GM12878 (cell line): ENCODE results near the gene CPNE9.

ENCODE experiments used
- CHD2 ChIP-seq: IDR thresholded peaks from 2 replicates; pipeline ENCODE4 v1.6.1; 2011; ENCODE audit warnings: low read depth, low read length, improper control_type of control experiment, borderline replicate concordance
- JUNB ChIP-seq: IDR thresholded peaks from 2 replicates; pipeline ENCODE4 v1.6.1; 2016; ENCODE audit warnings: antibody characterized with exemption, mild to moderate bottlenecking
- ZNF274 ChIP-seq: IDR thresholded peaks from one replicate; pipeline ENCODE4 v1.8.0; 2011; ENCODE audit not compliant: insufficient read length, insufficient read depth
- TF ChIP-seq, protein P1 (sequence below), 3 experiments: IDR thresholded peaks in 2 of 3; conservative IDR thresholded peaks in 1 of 3; 2 replicates each; pipeline ENCODE4 v1.5.1; 2011; ENCODE audit warnings: low read depth in 3 of 3, low read length in 3 of 3, mild to moderate bottlenecking in 3 of 3, control low read depth in 2 of 3, moderate library complexity in 2 of 3, inconsistent platforms in 1 of 3, mixed read lengths in 1 of 3; ENCODE audit not compliant: control insufficient read depth in 2 of 3, insufficient read depth in 1 of 3; ENCODE audit errors: extremely low read depth in 1 of 3
- TF ChIP-seq, protein P2 (sequence below): fragments of 450-650 bp; IDR thresholded peaks from 2 replicates; pipeline ENCODE4 v1.6.1; 2017; ENCODE audit warnings: antibody characterized with exemption, mild to moderate bottlenecking, moderate library complexity
- TF ChIP-seq, protein P3 (sequence below): IDR thresholded peaks from 2 replicates; pipeline ENCODE4 v1.6.1; 2012; ENCODE audit warnings: low read depth, low read length, improper control_type of control experiment
- TF ChIP-seq, protein P4 (sequence below): fragments of 450-650 bp; IDR thresholded peaks from 2 replicates; pipeline ENCODE4 v1.6.1; 2014; ENCODE audit warnings: mild to moderate bottlenecking

DNA sequence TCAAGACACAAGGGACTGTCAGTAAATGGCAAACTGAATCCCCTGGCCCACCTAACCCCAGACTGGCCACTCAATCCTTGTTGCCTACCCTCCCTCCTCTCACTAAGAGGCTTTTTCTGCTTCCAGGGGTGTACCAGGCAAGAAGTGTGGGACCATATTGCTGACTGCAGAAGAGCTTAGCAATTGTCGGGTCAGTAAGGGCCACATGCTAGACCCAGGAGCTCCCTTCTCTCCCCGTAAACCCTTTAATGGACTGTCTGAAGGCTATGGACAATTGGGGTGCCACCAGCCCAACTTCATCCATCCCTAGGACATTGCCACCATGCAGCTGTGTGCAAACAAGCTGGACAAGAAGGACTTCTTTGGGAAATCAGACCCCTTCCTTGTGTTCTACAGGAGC is 8.8 kb downstream of the CPNE9 start:
- TF ChIP-seq, protein P1, sequence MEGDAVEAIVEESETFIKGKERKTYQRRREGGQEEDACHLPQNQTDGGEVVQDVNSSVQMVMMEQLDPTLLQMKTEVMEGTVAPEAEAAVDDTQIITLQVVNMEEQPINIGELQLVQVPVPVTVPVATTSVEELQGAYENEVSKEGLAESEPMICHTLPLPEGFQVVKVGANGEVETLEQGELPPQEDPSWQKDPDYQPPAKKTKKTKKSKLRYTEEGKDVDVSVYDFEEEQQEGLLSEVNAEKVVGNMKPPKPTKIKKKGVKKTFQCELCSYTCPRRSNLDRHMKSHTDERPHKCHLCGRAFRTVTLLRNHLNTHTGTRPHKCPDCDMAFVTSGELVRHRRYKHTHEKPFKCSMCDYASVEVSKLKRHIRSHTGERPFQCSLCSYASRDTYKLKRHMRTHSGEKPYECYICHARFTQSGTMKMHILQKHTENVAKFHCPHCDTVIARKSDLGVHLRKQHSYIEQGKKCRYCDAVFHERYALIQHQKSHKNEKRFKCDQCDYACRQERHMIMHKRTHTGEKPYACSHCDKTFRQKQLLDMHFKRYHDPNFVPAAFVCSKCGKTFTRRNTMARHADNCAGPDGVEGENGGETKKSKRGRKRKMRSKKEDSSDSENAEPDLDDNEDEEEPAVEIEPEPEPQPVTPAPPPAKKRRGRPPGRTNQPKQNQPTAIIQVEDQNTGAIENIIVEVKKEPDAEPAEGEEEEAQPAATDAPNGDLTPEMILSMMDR (IDR thresholded peaks at IDR 0.05 in 2 of 3, conservative IDR thresholded peaks at IDR 0.05 in 1 of 3; ENCODE audit: control insufficient read depth in 2 of 3, extremely low read depth in 1 of 3, insufficient read depth in 1 of 3, low read depth in 3 of 3, low read length in 3 of 3) = no peak
- TF ChIP-seq, protein P2, sequence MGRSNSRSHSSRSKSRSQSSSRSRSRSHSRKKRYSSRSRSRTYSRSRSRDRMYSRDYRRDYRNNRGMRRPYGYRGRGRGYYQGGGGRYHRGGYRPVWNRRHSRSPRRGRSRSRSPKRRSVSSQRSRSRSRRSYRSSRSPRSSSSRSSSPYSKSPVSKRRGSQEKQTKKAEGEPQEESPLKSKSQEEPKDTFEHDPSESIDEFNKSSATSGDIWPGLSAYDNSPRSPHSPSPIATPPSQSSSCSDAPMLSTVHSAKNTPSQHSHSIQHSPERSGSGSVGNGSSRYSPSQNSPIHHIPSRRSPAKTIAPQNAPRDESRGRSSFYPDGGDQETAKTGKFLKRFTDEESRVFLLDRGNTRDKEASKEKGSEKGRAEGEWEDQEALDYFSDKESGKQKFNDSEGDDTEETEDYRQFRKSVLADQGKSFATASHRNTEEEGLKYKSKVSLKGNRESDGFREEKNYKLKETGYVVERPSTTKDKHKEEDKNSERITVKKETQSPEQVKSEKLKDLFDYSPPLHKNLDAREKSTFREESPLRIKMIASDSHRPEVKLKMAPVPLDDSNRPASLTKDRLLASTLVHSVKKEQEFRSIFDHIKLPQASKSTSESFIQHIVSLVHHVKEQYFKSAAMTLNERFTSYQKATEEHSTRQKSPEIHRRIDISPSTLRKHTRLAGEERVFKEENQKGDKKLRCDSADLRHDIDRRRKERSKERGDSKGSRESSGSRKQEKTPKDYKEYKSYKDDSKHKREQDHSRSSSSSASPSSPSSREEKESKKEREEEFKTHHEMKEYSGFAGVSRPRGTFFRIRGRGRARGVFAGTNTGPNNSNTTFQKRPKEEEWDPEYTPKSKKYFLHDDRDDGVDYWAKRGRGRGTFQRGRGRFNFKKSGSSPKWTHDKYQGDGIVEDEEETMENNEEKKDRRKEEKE = no peak
- TF ChIP-seq CHD2 = no peak
- TF ChIP-seq JUNB = no peak
- TF ChIP-seq, protein P3, sequence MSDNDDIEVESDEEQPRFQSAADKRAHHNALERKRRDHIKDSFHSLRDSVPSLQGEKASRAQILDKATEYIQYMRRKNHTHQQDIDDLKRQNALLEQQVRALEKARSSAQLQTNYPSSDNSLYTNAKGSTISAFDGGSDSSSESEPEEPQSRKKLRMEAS = no peak
- TF ChIP-seq, protein P4, sequence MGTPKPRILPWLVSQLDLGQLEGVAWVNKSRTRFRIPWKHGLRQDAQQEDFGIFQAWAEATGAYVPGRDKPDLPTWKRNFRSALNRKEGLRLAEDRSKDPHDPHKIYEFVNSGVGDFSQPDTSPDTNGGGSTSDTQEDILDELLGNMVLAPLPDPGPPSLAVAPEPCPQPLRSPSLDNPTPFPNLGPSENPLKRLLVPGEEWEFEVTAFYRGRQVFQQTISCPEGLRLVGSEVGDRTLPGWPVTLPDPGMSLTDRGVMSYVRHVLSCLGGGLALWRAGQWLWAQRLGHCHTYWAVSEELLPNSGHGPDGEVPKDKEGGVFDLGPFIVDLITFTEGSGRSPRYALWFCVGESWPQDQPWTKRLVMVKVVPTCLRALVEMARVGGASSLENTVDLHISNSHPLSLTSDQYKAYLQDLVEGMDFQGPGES = no peak
- no peak for TF ChIP-seq ZNF274
